Measurements from ENCODE around the gene CHST15.

DNA sequence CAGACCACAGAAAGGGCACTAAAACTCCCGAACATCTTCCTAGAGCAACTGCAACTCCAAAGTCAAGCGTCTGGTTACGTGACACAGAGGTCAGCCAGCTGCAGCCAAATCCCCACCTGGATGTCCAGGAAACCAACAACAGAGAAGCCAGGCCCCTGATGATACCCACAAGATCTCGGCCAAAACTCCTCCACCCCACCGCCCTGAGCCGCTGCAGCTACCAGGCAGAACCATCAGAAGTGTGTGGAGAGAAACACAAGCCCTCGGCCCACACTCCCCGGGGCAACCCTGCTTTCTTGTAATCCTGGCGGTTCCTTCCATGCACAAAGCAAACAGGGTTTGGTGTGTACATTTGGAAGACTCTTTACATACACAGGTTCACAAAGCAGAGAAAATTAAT lies 8.7 kb downstream of the CHST15 start:
- TF ChIP-seq, protein P1, sequence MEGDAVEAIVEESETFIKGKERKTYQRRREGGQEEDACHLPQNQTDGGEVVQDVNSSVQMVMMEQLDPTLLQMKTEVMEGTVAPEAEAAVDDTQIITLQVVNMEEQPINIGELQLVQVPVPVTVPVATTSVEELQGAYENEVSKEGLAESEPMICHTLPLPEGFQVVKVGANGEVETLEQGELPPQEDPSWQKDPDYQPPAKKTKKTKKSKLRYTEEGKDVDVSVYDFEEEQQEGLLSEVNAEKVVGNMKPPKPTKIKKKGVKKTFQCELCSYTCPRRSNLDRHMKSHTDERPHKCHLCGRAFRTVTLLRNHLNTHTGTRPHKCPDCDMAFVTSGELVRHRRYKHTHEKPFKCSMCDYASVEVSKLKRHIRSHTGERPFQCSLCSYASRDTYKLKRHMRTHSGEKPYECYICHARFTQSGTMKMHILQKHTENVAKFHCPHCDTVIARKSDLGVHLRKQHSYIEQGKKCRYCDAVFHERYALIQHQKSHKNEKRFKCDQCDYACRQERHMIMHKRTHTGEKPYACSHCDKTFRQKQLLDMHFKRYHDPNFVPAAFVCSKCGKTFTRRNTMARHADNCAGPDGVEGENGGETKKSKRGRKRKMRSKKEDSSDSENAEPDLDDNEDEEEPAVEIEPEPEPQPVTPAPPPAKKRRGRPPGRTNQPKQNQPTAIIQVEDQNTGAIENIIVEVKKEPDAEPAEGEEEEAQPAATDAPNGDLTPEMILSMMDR (conservative IDR thresholded peaks at IDR 0.05; ENCODE audit: low read depth, low read length) = no peak
- no peak for TF ChIP-seq EZH2 (IDR thresholded peaks at IDR 0.05; ENCODE audit: low read length, unreplicated experiment)

Measured in PC-3 (cell line).